NCI-H2081 treated with DMSO at 0.1 percent for 48 hours (cell line): ENCODE measurements around the gene EML1.

Source experiments
- DNase-seq: peaks from one replicate; lab custom pipeline; 2025; lab: John Stamatoyannopoulos, UW

EML1 gene

GRCh38 chr14:99829450-99829849, 36.2 kb downstream of the EML1 start:
- DNase-seq = no peak

- no peak for DNase-seq
Measured at GRCh38 chr14:99831303-99831702, 38.1 kb downstream of the EML1 start.

GRCh38 chr14:99831903-99832685, 38.9 kb downstream of the EML1 start:
- no peak for DNase-seq

- no peak for DNase-seq
Measured at GRCh38 chr14:99837822-99838221, 44.6 kb downstream of the EML1 start.

GRCh38 chr14:99838639-99839134, 45.5 kb downstream of the EML1 start:
- DNase-seq = no peak

GRCh38 chr14:99839696-99840095, 46.5 kb downstream of the EML1 start:
- no peak for DNase-seq

- no peak for DNase-seq
Measured at GRCh38 chr14:99840265-99840664, 47.1 kb downstream of the EML1 start.

GRCh38 chr14:99840774-99841305, 47.6 kb downstream of the EML1 start:
- DNase-seq = no peak

GRCh38 chr14:99841436-99842071, 48.3 kb downstream of the EML1 start:
- no peak for DNase-seq

- DNase-seq = no peak
Measured at GRCh38 chr14:99842141-99842540, 48.9 kb downstream of the EML1 start.

GRCh38 chr14:99846808-99847207, 53.6 kb downstream of the EML1 start:
- DNase-seq = no peak

GRCh38 chr14:99850709-99851108, 57.5 kb downstream of the EML1 start:
- no peak for DNase-seq

- DNase-seq = no peak
Measured at GRCh38 chr14:99852578-99852977, 59.4 kb downstream of the EML1 start.

GRCh38 chr14:99853206-99853605, 60.0 kb downstream of the EML1 start:
- DNase-seq = no peak

- DNase-seq = no peak
Measured at GRCh38 chr14:99854831-99855230, 61.6 kb downstream of the EML1 start.

- DNase-seq = no peak
Measured at GRCh38 chr14:99855271-99855670, 62.1 kb downstream of the EML1 start.

GRCh38 chr14:99857551-99857950, 64.3 kb downstream of the EML1 start:
- no peak for DNase-seq

GRCh38 chr14:99860219-99860618, 67.0 kb downstream of the EML1 start:
- no peak for DNase-seq

GRCh38 chr14:99862136-99862535, 68.9 kb downstream of the EML1 start:
- DNase-seq = no peak

- DNase-seq = no peak
Measured at GRCh38 chr14:99863059-99863458, 69.8 kb downstream of the EML1 start.

- DNase-seq = no peak
Measured at GRCh38 chr14:99865408-99865807, 72.2 kb downstream of the EML1 start.

GRCh38 chr14:99870617-99871016, 77.4 kb downstream of the EML1 start:
- DNase-seq = no peak

GRCh38 chr14:99871771-99872170, 78.6 kb downstream of the EML1 start:
- DNase-seq = no peak
